Measurements from ENCODE around the gene TULP3. TPM values are rescaled to one million over a fixed set of nuclear protein-coding genes. Genes with fewer than 3 reads are reported as not detected.
A peak's percentile ranks its signal among the peaks of the same experiment; 100 is the strongest.

The TULP3 gene
- total and polyA plus RNA-seq, 10 of the 15 experiments (the other 5 are each of a cell fraction or from before 2014, with no cell fraction given), result 3.1 to 10.4 (median 8.1) TPM

- TF ChIP-seq MAX (IDR thresholded peaks at IDR 0.05; ENCODE audit: low read depth, low read length) (no peak; the same call in 1 of the 2 replicates), ATF2 (IDR thresholded peaks at IDR 0.05; ENCODE audit: low read length) (no peak), NR2C1 (IDR thresholded peaks at IDR 0.05) (0 out of 2 replicates have a peak, but pooled peaks have one; percentile 9), MYB (IDR thresholded peaks at IDR 0.05; ENCODE audit: borderline replicate concordance, low read depth, low read length) (no peak), NR2C2 (IDR thresholded peaks at IDR 0.05; ENCODE audit: borderline replicate concordance, control insufficient read depth, insufficient read length, low read depth) (no peak), HDGF (IDR thresholded peaks at IDR 0.05) (no peak), IRF3 (IDR thresholded peaks at IDR 0.05) (peak; percentile 23; the same call in 1 of the 2 replicates), RELA (IDR thresholded peaks at IDR 0.05; ENCODE audit: borderline replicate concordance, partially characterized antibody) (peak; percentile 10), TAF1 (IDR thresholded peaks at IDR 0.05; ENCODE audit: borderline replicate concordance, low read depth, low read length) (peak; percentile 78), PML (IDR thresholded peaks at IDR 0.05; ENCODE audit: low read length) (peak; percentile 63; the same call in 1 of the 2 replicates), KAT2A (conservative IDR thresholded peaks at IDR 0.05; ENCODE audit: control insufficient read depth, low read depth, low read length) (no peak), FOXK2 (IDR thresholded peaks at IDR 0.05) (no peak), SRF (IDR thresholded peaks at IDR 0.05; ENCODE audit: low read depth in 2 of 2, low read length in 2 of 2) (no peak), NFYA (IDR thresholded peaks at IDR 0.05; ENCODE audit: borderline replicate concordance, low read depth, low read length) (no peak), HDAC2 (IDR thresholded peaks at IDR 0.05) (no peak), CTCF (IDR thresholded peaks at IDR 0.05 in 2 of 3, conservative IDR thresholded peaks at IDR 0.05 in 1 of 3; ENCODE audit: control insufficient read depth in 2 of 3, extremely low read depth in 1 of 3, insufficient read depth in 1 of 3, low read depth in 3 of 3, low read length in 3 of 3) (peak in 1 of 3 experiments; percentile 2; a peak in 1 of 6 replicates), JUND (IDR thresholded peaks at IDR 0.05; ENCODE audit: low read depth, low read length) (no peak), GATAD2B (conservative IDR thresholded peaks at IDR 0.05; ENCODE audit: low read depth) (peak; percentile 81), HCFC1 (IDR thresholded peaks at IDR 0.05; ENCODE audit: low read length) (peak; percentile 23; the same call in 1 of the 2 replicates), MTA2 (IDR thresholded peaks at IDR 0.05; ENCODE audit: low read depth) (no peak), ZNF24 (IDR thresholded peaks at IDR 0.05) (0 out of 2 replicates have a peak, but pooled peaks have one; percentile 20), CEBPB (IDR thresholded peaks at IDR 0.05; ENCODE audit: borderline replicate concordance in 1 of 2, low read depth in 2 of 2, low read length in 2 of 2) (no peak), BMI1 (IDR thresholded peaks at IDR 0.05; ENCODE audit: borderline replicate concordance) (no peak), RUNX3 (IDR thresholded peaks at IDR 0.05; ENCODE audit: low read length) (peak; percentile 71), ZNF217 (IDR thresholded peaks at IDR 0.05) (no peak), TCF12 (IDR thresholded peaks at IDR 0.05; ENCODE audit: low read depth, low read length) (no peak), POLR2A (IDR thresholded peaks at IDR 0.05; ENCODE audit: low read depth, low read length) (peak; percentile 92)
These were observed 13.4 kb upstream of the TULP3 start, which contains the start of the genes FOXM1 and RHNO1 (continued) for GRCh38 chr12:2877047-2877952.
